ENCODE data around the gene SUSD3. TPM values are rescaled to one million over a fixed set of nuclear protein-coding genes. Genes with fewer than 3 reads are reported as not detected.

Gene SUSD3
- 1.1 and 1.6 TPM in 2 replicates for total RNA-seq

GRCh38 chr9:93058355-93059010, at the start of gene SUSD3:
Gene SUSD3, plus strand, starts transcription at chr9:93058701. Its CDS starts 42 bp downstream, at chr9:93058743.

DNA sequence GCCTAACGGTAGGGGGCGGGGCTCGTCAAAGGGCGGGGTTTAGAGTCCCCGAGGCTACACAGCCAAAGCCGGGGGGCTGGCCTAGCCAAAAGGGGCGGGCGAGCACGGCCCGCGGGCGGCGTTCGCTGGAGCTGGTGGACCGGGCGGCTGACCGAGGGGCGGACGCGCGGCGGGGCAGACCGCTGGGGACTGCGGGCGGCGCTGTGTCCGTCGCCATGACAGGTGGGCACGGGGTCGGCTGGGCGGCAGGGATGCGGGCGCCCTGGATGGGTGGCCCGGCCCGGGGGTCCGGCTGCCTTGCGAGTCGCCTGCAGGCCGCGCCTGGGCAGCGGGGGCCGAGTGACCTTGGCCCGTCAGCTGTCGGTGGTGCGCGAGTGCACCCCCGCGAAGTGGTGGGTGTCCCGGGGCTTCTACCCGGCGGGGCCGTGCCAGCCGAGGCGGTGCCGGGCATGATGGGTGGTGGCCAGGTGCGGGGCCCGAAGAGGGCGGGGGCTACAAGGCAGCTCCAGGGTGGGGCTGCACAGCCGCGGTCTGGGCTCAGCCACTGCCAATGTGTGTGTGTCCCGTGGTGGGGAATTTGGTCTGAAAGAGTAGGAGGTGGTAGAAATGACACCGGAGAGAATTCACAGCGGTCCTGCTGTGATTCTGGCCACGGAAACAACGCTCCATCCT, 37.8 kb downstream of the SUSD3 start, which contains the start of gene CARD19:
TSS of gene CARD19 (plus strand) at position 87 of the 672 bp plus-strand sequence. CDS start at position 216, 129 bp downstream.

GRCh38 chr9:93134015-93134739, 75.7 kb downstream of the SUSD3 start, which contains the start of gene NINJ1:
Gene NINJ1, minus strand, starts transcription at chr9:93134251. Its CDS starts 34 bp downstream, at chr9:93134217.

Other genes with a start within 250 kb of the SUSD3 start
- gene ZNF484, start 180.7 kb upstream of the SUSD3 start, total RNA-seq, result 10.5 and 12.3 TPM in 2 replicates
- gene FGD3, start 111.2 kb upstream of the SUSD3 start, total RNA-seq, result not detected in 2 replicates
- gene CARD19, start 37.5 kb downstream of the SUSD3 start, total RNA-seq, result 34.3 and 39.7 TPM in 2 replicates
- gene NINJ1, start 75.5 kb downstream of the SUSD3 start, total RNA-seq, result 42.1 and 58.6 TPM in 2 replicates
- not detected in 2 replicates for gene WNK2, start 125.4 kb downstream of the SUSD3 start, total RNA-seq